22Rv1 (cell line): ENCODE data around the gene PLEKHJ1.

ENCODE experiments used
- ZFX ChIP-seq: fragments of 450-650 bp; IDR thresholded peaks from 2 replicates; pipeline ENCODE4 v1.6.1; 2017; ENCODE audit warnings: antibody characterized with exemption, borderline replicate concordance
- TF ChIP-seq, protein P1 (sequence below): fragments of 450-650 bp; IDR thresholded peaks from 2 replicates; pipeline ENCODE4 v1.5.1; 2017; ENCODE audit warnings: mild to moderate bottlenecking

DNA sequence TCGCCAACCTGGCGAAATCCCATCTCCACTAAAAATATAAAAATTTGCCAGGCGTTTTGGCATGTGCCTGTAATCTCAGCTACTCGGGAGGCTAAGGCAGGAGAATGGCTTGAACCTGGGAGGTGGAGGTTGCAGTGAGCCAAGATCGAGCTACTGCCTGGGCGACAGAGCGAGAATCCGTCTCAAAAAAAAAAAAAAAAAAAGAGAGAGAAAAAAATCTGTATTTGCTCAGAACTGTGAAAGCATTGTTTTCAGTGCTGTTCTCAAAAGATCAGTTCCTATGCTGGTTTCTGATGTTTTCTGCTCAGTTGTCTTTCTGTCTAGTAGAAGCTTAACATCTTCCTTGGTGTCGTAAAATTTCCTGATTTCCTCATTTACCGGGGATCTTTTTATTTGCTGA is 3.0 kb upstream of the PLEKHJ1 start:
- TF ChIP-seq, protein P1, sequence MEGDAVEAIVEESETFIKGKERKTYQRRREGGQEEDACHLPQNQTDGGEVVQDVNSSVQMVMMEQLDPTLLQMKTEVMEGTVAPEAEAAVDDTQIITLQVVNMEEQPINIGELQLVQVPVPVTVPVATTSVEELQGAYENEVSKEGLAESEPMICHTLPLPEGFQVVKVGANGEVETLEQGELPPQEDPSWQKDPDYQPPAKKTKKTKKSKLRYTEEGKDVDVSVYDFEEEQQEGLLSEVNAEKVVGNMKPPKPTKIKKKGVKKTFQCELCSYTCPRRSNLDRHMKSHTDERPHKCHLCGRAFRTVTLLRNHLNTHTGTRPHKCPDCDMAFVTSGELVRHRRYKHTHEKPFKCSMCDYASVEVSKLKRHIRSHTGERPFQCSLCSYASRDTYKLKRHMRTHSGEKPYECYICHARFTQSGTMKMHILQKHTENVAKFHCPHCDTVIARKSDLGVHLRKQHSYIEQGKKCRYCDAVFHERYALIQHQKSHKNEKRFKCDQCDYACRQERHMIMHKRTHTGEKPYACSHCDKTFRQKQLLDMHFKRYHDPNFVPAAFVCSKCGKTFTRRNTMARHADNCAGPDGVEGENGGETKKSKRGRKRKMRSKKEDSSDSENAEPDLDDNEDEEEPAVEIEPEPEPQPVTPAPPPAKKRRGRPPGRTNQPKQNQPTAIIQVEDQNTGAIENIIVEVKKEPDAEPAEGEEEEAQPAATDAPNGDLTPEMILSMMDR: no peak
- TF ChIP-seq ZFX: no peak
